Measurements from ENCODE around the gene CACNA1B. TPM values are rescaled to one million over a fixed set of nuclear protein-coding genes. Genes with fewer than 3 reads are reported as not detected.
A peak's percentile ranks its signal among the peaks of the same experiment; 100 is the strongest.
"Not testable (repeated sequence)": the region's sequence is repeated elsewhere in the genome, so short reads cannot be mapped to it uniquely, and the experiment has no call there.

CACNA1B gene
- total RNA-seq, 1 experiment from 2014 or later = not detected

DNA sequence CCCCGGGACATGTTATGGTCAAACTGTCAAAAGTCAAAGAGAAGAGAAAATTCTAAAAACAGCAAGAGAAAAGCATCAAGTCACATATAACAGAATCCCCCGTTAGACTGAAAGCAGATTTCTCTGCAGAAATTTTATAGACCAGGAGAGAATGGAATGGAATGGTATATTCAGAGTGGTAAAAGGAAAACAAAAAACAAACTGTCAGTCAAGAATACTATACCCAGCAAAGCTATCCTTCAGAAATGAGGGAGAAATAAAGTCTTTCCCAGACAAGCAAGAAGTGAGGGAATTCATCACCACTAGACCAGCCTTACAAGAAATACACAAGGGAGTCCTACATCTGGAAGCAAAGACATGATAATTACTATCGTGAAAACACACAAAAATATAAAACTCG is 208.0 kb downstream of the CACNA1B start:
- no peaks in the 10 kb centered on the region for H3K36me3 Mint-ChIP-seq (ENCODE audit: insufficient read depth, unreplicated experiment)
- CTCF ChIA-PET = no interaction called here

DNA sequence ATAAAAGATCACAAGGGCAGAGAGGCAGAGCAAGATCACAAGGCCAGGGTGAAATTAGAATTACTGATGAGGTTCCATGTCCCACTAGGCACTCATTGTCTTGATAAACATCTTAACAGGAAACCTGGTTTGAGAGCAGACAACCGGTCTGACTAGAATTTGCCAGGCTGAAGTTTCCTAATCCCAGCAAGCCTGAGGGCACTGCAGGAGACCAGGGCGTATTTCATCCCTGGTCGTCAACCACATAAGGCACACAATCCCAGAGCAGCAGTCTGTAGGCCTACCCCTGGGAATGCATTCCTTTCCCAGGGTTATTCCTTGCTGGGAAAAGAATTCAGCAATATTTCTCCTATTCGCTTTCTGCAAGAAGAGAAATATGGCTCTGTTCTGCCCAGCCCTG is 214.5 kb downstream of the CACNA1B start:
- H3K4me1 Mint-ChIP-seq (ENCODE audit: low read depth, unreplicated experiment); CTCF ChIA-PET; H3K27me3 Mint-ChIP-seq (ENCODE audit: unreplicated experiment); H3K27ac Mint-ChIP-seq (ENCODE audit: unreplicated experiment); intact Hi-C loops (cut with micrococcal nuclease; ENCODE audit: unreplicated experiment); H3K9me3 Mint-ChIP-seq (ENCODE audit: low read depth, unreplicated experiment); H3K36me3 Mint-ChIP-seq (ENCODE audit: insufficient read depth, unreplicated experiment); H3K4me3 Mint-ChIP-seq (ENCODE audit: low read depth, unreplicated experiment); BruUV-seq (replicated peaks): not testable (repeated sequence)
- peak; percentile 30 for DNase-seq

More for the DNA sequence above, 208.0 kb downstream of the CACNA1B start:
- intact Hi-C loops (cut with micrococcal nuclease; ENCODE audit: unreplicated experiment) = no loop called here
- TF ChIP-seq, protein P1, sequence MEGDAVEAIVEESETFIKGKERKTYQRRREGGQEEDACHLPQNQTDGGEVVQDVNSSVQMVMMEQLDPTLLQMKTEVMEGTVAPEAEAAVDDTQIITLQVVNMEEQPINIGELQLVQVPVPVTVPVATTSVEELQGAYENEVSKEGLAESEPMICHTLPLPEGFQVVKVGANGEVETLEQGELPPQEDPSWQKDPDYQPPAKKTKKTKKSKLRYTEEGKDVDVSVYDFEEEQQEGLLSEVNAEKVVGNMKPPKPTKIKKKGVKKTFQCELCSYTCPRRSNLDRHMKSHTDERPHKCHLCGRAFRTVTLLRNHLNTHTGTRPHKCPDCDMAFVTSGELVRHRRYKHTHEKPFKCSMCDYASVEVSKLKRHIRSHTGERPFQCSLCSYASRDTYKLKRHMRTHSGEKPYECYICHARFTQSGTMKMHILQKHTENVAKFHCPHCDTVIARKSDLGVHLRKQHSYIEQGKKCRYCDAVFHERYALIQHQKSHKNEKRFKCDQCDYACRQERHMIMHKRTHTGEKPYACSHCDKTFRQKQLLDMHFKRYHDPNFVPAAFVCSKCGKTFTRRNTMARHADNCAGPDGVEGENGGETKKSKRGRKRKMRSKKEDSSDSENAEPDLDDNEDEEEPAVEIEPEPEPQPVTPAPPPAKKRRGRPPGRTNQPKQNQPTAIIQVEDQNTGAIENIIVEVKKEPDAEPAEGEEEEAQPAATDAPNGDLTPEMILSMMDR (IDR thresholded peaks at IDR 0.05; ENCODE audit: unreplicated experiment) = no peak
- no TSS peak for BruUV-seq (replicated peaks)
- Mint-ChIP-seq H3K27me3 (ENCODE audit: unreplicated experiment) (peaks cover 8% of the 10 kb centered on the region), H3K27ac (ENCODE audit: unreplicated experiment) (no peak overlapping the region), H3K4me1 (ENCODE audit: low read depth, unreplicated experiment) (no peaks in the 10 kb centered on the region), H3K9me3 (ENCODE audit: low read depth, unreplicated experiment) (peaks cover 11% of the 10 kb centered on the region), H3K4me3 (ENCODE audit: low read depth, unreplicated experiment) (no peak overlapping the region)
- no peak for DNase-seq

DNA sequence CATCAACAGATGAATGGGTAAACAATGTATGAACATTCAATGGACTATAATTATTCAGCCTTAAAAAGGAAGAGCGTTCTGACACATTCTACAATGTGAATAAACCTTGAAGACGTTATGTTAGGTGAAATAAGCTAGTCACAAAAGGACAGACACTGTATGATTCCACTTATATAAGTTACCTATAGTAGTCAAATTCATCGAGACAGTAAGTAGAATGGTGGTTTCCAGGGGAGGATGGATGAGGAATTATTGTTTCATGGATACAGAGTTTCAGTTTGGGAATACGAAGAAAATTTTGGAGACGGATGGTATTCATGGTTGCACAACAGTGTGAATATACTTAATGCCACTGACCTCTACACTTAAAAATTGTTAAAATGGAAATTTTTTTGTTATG is 216.4 kb downstream of the CACNA1B start:
- BruUV-seq (replicated peaks) = no TSS peak
- Mint-ChIP-seq H3K27ac (ENCODE audit: unreplicated experiment) (no peak overlapping the region), H3K4me1 (ENCODE audit: low read depth, unreplicated experiment) (no peaks in the 10 kb centered on the region), H3K27me3 (ENCODE audit: unreplicated experiment) (no peaks in the 10 kb centered on the region), H3K4me3 (ENCODE audit: low read depth, unreplicated experiment) (no peak overlapping the region), H3K36me3 (ENCODE audit: insufficient read depth, unreplicated experiment) (no peaks in the 10 kb centered on the region), H3K9me3 (ENCODE audit: low read depth, unreplicated experiment) (peaks cover 3% of the 10 kb centered on the region)
- intact Hi-C loops (cut with micrococcal nuclease; ENCODE audit: unreplicated experiment) = no loop called here
- CTCF ChIA-PET = no interaction called here
- TF ChIP-seq, protein P1 (IDR thresholded peaks at IDR 0.05; ENCODE audit: unreplicated experiment) = no peak
- no peak for DNase-seq

DNA sequence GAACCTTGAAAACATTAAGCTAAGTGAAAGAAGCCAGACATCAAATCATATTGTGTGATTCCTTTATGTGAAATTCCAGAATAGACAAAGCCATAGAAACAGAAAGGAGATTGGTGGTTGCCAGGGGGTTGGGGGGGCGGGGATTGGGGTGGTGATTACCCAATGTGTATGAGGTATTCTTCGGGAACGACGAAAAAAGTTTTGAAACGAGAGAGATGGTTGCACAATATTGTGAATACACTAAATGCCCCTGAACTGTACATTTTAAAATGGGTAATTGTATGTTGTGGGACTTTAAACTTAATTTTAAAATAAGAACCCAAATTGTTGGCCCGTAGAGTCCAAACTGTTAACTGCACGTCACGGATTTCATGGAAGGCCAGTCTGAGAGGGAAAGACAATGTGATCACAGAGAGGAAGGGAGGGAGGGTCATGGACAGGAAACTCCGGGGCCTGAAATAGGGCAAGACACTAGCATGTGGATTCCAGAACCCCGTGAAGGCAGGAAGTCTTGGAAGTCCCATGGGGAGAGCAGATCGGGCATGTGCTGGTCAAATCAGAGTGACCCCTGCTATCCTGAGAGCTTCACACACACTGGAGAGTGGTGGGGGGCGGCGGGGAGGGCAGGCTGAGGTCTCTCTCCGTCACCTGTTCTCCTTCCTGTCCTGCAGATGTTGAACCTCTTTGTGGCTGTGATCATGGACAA is 218.4 kb downstream of the CACNA1B start:
- no TSS peak for BruUV-seq (replicated peaks)
- no peaks in the 10 kb centered on the region for H3K4me1 Mint-ChIP-seq (ENCODE audit: low read depth, unreplicated experiment)
- H3K36me3 Mint-ChIP-seq (ENCODE audit: insufficient read depth, unreplicated experiment) = no peaks in the 10 kb centered on the region
- peaks cover 17% of the 10 kb centered on the region for H3K27me3 Mint-ChIP-seq (ENCODE audit: unreplicated experiment)
- intact Hi-C loops (cut with micrococcal nuclease; ENCODE audit: unreplicated experiment) = no loop called here
- TF ChIP-seq, protein P1 (IDR thresholded peaks at IDR 0.05; ENCODE audit: unreplicated experiment) = no peak
- no peak overlapping the region for H3K4me3 Mint-ChIP-seq (ENCODE audit: low read depth, unreplicated experiment)
- H3K9me3 Mint-ChIP-seq (ENCODE audit: low read depth, unreplicated experiment) = peaks cover 3% of the 10 kb centered on the region
- DNase-seq = no peak
- CTCF ChIA-PET = no interaction called here
- no peak overlapping the region for H3K27ac Mint-ChIP-seq (ENCODE audit: unreplicated experiment)

DNA sequence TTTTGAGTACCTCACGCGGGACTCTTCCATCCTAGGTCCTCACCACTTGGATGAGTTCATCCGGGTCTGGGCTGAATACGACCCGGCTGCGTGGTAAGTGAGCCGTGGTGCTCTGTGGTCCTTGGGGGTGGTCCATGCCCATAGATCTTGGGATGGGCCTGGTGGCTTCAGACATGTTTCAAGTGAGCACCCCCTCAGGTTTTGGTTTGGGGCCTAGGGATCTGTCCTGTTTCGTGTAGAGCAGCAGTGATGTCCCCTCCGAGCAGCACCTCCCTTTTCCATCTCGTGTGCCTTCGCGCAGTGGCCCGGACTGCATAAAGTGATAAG is 218.9 kb downstream of the CACNA1B start:
- no TSS peak for BruUV-seq (replicated peaks)
- intact Hi-C loops (cut with micrococcal nuclease; ENCODE audit: unreplicated experiment) = no loop called here

More for the DNA sequence above, 218.9 kb downstream of the CACNA1B start:
- H3K4me3 Mint-ChIP-seq (ENCODE audit: low read depth, unreplicated experiment) = no peak overlapping the region
- H3K27me3 Mint-ChIP-seq (ENCODE audit: unreplicated experiment) = peaks cover 19% of the 10 kb centered on the region
- DNase-seq = no peak
- H3K36me3 Mint-ChIP-seq (ENCODE audit: insufficient read depth, unreplicated experiment) = no peaks in the 10 kb centered on the region
- CTCF ChIA-PET = no interaction called here
- H3K9me3 Mint-ChIP-seq (ENCODE audit: low read depth, unreplicated experiment) = peaks cover 3% of the 10 kb centered on the region
- no peak overlapping the region for H3K27ac Mint-ChIP-seq (ENCODE audit: unreplicated experiment)
- TF ChIP-seq, protein P1 (IDR thresholded peaks at IDR 0.05; ENCODE audit: unreplicated experiment) = no peak
- H3K4me1 Mint-ChIP-seq (ENCODE audit: low read depth, unreplicated experiment) = no peaks in the 10 kb centered on the region
